Fibroblast of pulmonary artery (primary cell): ENCODE results near the gene HAP1.

Experiments
- DNase-seq: peaks from one replicate; pipeline ENCODE4 v3.0.0-alpha.2; 2010; ENCODE audit warnings: low read depth
- H3K4me3 ChIP-seq: replicated peaks from 2 replicates; pipeline ENCODE4 v1.5.1; 2011; ENCODE audit warnings: low read depth, mild to moderate bottlenecking, control low read depth, low read length, moderate library complexity
- TF ChIP-seq, protein P1 (sequence below): IDR thresholded peaks from 2 replicates; pipeline ENCODE4 v1.5.1; 2011; ENCODE audit warnings: mild to moderate bottlenecking, control low read depth, low read length, inconsistent platforms; ENCODE audit errors: missing control alignments

Gene HAP1

DNA sequence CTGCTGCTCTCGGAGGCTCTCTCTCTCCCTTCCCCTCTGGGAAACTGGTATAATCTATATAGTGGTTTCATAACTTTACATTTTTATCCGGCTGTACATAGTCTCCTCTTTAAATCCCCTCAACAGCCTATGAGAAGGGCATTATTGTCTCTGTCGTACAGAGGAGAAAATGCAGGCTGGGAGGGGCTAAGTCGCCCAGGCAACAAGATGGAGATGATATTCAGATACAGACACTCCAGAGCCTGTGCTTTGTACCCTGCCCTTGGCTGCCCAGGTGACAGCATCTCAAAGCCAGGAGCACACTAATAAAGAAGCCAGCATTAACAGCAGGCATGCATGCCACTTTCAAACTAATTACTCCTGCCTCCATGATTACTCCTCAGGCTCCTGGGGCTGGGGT lies 50.4 kb downstream of the HAP1 start:
- no peak overlapping the region for H3K4me3 ChIP-seq
- no peak for DNase-seq
- TF ChIP-seq, protein P1, sequence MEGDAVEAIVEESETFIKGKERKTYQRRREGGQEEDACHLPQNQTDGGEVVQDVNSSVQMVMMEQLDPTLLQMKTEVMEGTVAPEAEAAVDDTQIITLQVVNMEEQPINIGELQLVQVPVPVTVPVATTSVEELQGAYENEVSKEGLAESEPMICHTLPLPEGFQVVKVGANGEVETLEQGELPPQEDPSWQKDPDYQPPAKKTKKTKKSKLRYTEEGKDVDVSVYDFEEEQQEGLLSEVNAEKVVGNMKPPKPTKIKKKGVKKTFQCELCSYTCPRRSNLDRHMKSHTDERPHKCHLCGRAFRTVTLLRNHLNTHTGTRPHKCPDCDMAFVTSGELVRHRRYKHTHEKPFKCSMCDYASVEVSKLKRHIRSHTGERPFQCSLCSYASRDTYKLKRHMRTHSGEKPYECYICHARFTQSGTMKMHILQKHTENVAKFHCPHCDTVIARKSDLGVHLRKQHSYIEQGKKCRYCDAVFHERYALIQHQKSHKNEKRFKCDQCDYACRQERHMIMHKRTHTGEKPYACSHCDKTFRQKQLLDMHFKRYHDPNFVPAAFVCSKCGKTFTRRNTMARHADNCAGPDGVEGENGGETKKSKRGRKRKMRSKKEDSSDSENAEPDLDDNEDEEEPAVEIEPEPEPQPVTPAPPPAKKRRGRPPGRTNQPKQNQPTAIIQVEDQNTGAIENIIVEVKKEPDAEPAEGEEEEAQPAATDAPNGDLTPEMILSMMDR, result no peak

DNA sequence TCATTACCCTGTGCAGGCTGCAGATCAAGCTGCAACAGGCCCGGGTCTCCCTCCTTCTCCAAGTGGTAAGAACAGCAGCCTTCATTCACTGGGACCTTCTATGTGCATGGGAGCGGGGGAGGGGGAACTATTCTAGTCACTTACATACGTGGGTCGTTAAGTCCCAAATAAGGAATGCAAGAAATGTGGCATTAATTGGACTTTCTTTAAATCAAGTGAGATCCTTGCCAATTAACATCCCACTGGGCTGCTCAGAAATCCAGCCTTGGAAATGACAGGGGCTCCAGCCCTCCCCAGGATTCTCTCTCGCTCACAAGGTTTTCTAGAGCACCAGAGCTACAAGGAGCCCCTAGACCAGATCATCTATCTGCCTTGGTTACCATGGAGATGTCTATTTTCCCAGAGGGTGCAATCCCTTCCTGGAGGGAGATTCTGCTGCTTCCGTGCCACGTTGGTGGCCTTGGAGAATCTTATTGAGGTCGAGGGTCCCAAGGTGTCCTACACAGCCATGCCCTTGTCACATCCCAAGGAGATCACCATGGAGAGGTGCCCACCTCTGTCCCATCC lies 50.9 kb downstream of the HAP1 start:
- no peak for DNase-seq
- no peak overlapping the region for H3K4me3 ChIP-seq
- TF ChIP-seq, protein P1, result no peak

DNA sequence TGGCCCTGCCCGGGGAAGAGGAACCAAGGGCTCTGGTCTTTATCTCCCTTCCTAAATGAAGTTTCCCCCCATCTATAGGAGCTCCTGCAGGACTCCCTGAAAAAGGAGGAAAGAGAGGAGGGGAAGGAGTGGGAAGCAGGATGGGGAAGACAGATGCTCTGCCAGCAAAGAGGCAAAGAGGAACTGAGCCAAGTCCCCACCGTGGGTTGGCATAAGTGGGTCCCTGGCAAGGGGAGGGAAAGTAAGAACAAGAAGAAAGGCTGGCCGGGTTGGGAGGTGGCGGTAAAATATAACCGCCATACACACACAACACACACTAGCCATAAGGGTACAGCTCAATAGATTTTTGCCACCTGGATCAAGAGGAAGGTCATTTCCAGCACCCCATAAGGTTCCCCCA lies 51.8 kb downstream of the HAP1 start:
- TF ChIP-seq, protein P1, result no peak
- DNase-seq, result no peak
- no peak overlapping the region for H3K4me3 ChIP-seq

DNA sequence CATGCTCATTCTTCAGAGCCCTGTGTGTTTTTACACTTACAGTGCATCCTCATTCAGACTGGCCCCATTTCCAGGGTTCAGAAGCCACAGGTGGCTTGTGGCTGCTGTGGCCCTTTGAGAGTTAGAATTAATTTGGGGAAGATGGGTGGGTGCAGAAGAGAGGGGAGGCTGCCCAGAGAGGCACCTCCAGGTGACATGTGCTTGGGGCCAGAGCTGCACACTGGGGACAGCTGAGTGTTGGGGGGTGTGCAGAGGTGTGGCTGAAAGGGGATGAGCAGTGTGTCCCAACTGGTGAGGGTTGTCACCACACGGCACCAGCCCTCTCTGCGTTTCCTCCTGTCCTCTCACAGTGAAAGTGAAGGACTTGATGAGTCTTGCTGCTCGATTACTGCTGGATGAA lies 52.7 kb downstream of the HAP1 start:
- no peak for DNase-seq
- TF ChIP-seq, protein P1, result no peak

DNA sequence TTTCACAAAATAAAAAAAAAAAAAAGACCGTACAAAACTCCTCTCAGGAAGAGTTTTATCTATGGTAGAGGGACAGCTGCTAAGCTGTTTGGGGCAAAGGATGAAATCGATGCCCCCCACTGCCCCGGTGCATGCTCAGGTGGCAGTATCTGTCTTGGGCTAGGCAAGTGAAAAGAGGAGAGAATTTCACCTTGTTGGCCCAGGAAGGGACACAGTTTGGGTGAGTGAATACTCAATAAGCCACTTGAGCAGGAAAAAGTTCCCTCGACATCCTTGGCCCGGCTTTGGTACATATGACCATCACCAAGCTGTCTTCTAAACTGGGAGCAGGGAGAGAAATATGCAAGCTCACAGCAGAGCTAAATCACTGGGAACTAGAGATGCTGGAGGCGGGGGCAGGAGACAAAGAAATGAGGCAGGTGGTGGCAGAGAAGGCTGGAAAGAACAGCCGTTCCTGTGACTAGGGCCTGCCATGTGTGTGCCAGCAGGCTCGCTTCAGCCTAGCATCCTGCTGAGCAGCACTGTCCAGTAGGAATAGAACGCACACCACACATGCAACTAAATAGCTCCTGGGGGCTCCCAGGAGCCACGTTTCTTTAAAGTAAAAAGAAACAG lies 53.9 kb downstream of the HAP1 start:
- no peak for DNase-seq
- TF ChIP-seq, protein P1, result no peak
- H3K4me3 ChIP-seq, result no peak overlapping the region

More for the DNA sequence above, 52.7 kb downstream of the HAP1 start:
- no peak overlapping the region for H3K4me3 ChIP-seq

DNA sequence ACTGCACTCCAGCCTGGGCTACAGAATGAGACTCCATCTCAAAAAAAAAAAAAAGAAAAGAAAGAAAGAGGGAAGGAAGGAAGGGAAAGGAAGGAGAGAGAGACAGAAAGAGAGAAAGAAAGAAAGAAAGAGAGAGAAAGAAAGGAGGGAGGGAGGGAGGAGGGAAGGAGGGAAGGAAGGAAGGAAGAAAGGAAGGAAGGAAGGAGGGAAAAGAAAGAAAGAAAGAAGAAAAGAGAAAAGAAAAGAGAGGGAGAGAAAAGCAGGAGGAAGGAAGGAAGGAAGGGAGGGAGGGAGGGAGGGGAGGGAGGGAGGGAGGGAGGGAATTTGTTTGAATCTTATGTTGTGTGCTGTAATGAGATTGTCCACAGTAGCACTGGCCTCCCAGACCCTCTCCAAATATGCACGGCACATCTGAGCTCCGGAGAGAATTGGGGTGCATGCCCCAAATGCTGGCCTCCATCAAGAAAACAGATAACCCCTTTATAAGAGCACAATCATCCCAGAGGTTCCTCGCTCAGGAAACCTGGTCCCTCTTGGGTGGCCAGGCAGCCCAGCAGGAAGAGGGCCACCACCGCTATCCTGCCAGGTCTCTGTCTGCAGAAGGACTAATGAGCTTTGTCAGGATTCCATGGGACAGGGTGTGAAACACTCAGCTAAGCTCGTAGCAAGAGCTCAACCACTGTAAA lies 54.6 kb downstream of the HAP1 start:
- TF ChIP-seq, protein P1, result no peak
- no peak overlapping the region for H3K4me3 ChIP-seq
- DNase-seq, result no peak
